PFSK-1 (cell line): ENCODE results near the gene CUL7.

Experiments used
- FOXP2 ChIP-seq: optimal IDR thresholded peaks from 2 replicates; pipeline ENCODE3; 2011; ENCODE audit warnings: borderline replicate concordance, control low read depth, inconsistent platforms; ENCODE audit not compliant: insufficient read depth; ENCODE audit errors: extremely low read length, extremely low read depth
- POLR2AphosphoS5 ChIP-seq: IDR thresholded peaks from 2 replicates; pipeline ENCODE4 v1.6.1; 2012; ENCODE audit warnings: low read depth, mild to moderate bottlenecking, control low read depth, low read length, moderate library complexity
- REST ChIP-seq, 2 experiments: IDR thresholded peaks; 2 replicates each; pipeline versions ENCODE4 v1.6.1 to v1.8.0; 2011 to 2012; ENCODE audit warnings: low read depth in 2 of 2, low read length in 2 of 2, control low read depth in 1 of 2, inconsistent platforms in 1 of 2, mild to moderate bottlenecking in 1 of 2, moderate library complexity in 1 of 2; ENCODE audit not compliant: insufficient read depth in 1 of 2
- SIN3A ChIP-seq: IDR thresholded peaks from 2 replicates; pipeline ENCODE4 v1.6.1; 2012; ENCODE audit warnings: mild to moderate bottlenecking, low read length, moderate library complexity, borderline replicate concordance; ENCODE audit not compliant: insufficient read depth
- TAF1 ChIP-seq: IDR thresholded peaks from 2 replicates; pipeline ENCODE4 v1.6.1; 2012; ENCODE audit warnings: low read length, control low read depth, borderline replicate concordance; ENCODE audit not compliant: insufficient read depth

Gene CUL7

DNA sequence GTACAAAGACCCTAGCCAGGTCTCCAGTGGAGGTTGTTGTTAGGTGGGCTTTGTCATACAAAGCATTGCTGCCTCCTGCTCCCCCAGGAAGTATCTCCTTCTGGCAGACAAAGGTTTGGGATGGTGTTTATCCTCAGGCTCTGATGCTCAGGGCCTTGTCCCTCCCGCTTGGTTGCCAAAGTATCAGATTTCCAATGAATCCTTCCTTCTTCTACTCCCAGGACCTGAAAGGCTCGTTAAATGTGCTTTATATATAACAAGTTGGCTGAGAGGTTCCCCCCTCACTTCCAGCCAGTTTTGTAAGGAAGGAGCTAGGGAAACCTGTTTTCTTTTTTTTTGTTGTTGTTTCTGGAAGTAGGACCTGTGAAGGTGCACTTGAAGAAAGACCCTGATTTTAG, 36.9 kb upstream of the CUL7 start:
- TF ChIP-seq FOXP2: no peak
- TF ChIP-seq TAF1: no peak
- TF ChIP-seq POLR2AphosphoS5: no peak
- no peak for TF ChIP-seq REST (IDR thresholded peaks at IDR 0.05; ENCODE audit: insufficient read depth in 1 of 2, low read depth in 2 of 2, low read length in 2 of 2)
- TF ChIP-seq SIN3A: no peak

GRCh38 chr6:43089874-43090558, 36.4 kb upstream of the CUL7 start:
- TF ChIP-seq SIN3A (no peak), TAF1 (no peak), POLR2AphosphoS5 (no peak), REST (IDR thresholded peaks at IDR 0.05; ENCODE audit: insufficient read depth in 1 of 2, low read depth in 2 of 2, low read length in 2 of 2) (no peak), FOXP2 (no peak)

DNA sequence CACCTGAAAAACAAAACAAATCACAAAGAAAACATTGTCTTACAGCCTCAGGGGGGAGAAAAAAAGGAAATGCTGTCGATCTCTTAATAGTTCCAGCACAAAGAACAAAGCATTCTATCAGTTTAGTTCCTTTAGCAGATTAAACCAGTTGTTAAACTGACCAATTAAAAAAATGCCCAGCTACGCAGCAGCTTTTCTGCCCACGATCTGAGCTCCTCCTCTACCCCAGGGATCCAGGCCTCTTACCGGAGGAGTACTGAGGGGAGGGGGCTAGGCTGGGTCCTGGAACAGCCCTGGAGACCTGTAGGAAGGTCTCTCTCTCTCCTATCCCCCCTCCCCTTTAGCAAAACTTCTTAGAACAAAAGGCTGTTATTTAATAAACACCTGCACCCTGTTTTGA, 35.8 kb upstream of the CUL7 start:
- no peak for TF ChIP-seq SIN3A
- TF ChIP-seq POLR2AphosphoS5: no peak
- no peak for TF ChIP-seq REST (IDR thresholded peaks at IDR 0.05; ENCODE audit: insufficient read depth in 1 of 2, low read depth in 2 of 2, low read length in 2 of 2)
- no peak for TF ChIP-seq TAF1

DNA sequence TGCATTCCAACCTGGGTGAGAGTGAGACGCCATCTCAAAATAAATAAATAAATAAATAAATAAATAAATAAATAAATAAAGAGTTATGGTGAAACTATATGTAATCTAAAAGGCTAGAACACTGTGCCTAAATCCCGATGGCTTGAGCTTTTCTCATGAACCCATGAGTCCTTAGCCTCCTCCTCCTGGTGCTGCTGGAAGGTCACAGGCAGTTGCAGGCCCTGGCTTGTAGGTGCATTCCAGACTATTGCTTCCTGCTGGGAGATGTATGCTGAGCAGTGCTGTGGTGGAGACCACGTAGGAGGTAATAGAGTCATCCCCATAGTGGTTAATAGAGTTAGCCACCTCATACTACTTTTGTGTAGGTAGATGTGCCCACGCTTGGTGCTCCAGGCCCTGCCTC, 35.0 kb upstream of the CUL7 start:
- TF ChIP-seq FOXP2 (no peak), REST (IDR thresholded peaks at IDR 0.05; ENCODE audit: insufficient read depth in 1 of 2, low read depth in 2 of 2, low read length in 2 of 2) (no peak), SIN3A (no peak), POLR2AphosphoS5 (no peak), TAF1 (no peak)

- no peak for TF ChIP-seq TAF1
These were observed 32.5 kb upstream of the CUL7 start for GRCh38 chr6:43086022-43086658.
